Suprapubic skin (tissue), 4 donors: ENCODE results near the gene SETMAR.

Source experiments
- CTCF ChIP-seq, 2 donors: fragments of 200-600 bp in 1 of 2; fragments of 450-650 bp in 1 of 2; sonication (generic) in 1 of 2; IDR thresholded peaks; one replicate each; pipeline ENCODE4 v1.5.1; 2016 to 2019; ENCODE audit warnings: antibody characterized with exemption in 2 of 2, mild to moderate bottlenecking in 1 of 2, moderate library complexity in 1 of 2
- EP300 ChIP-seq: sonication (generic); formaldehyde crosslinking; IDR thresholded peaks from one replicate; pipeline ENCODE4 v1.6.1; 2017; ENCODE audit warnings: antibody characterized with exemption
- POLR2AphosphoS5 ChIP-seq, 3 donors: sonication (generic); formaldehyde crosslinking; IDR thresholded peaks; one replicate each; pipeline ENCODE4 v1.6.1; 2017; ENCODE audit warnings: antibody characterized with exemption in 3 of 3

GRCh38 chr3:4340411-4341335, 37.5 kb downstream of the SETMAR start:
- TF ChIP-seq EP300 (no peak), CTCF (IDR thresholded peaks at IDR 0.05) (no peak), POLR2AphosphoS5 (IDR thresholded peaks at IDR 0.05) (no peak)
